Erythroblast (primary cell): ENCODE results near the gene LRRC70.
"Not testable (repeated sequence)": the region's sequence is repeated elsewhere in the genome, so short reads cannot be mapped to it uniquely, and the experiment has no call there.

Experiments used
- DNase-seq, 2 experiments: peaks; one replicate each; lab custom pipeline; 2025; lab: John Stamatoyannopoulos, UW
- GATA1 ChIP-seq: IDR thresholded peaks from 2 replicates; pipeline ENCODE4 v1.6.1; 2011; ENCODE audit warnings: low read depth, mild to moderate bottlenecking, control low read depth, low read length, moderate library complexity
- POLR2A ChIP-seq: IDR thresholded peaks from 2 replicates; pipeline ENCODE4 v1.6.1; 2011; ENCODE audit warnings: mild to moderate bottlenecking, low read length

The LRRC70 gene

DNA sequence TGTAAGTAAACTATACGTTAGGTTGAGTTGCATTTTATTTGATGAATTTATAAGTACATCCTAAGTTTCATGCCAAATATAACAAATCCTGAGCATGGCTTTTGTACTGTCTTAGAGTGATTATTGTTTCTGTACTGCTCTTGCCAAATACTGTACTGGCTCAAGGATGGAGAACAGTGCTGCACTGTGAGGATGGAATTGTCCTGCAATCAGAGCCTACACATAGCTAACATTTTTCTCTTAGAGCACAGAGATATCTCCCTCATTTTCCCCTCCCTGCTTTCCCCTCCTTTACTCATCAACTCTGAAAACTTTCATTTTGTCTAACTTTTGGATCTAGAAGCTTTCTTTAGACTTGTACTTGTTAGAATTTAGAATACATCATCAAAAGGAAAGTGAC is 28.3 kb downstream of the LRRC70 start:
- TF ChIP-seq POLR2A = no peak
- TF ChIP-seq GATA1 = no peak
- no peak for DNase-seq

DNA sequence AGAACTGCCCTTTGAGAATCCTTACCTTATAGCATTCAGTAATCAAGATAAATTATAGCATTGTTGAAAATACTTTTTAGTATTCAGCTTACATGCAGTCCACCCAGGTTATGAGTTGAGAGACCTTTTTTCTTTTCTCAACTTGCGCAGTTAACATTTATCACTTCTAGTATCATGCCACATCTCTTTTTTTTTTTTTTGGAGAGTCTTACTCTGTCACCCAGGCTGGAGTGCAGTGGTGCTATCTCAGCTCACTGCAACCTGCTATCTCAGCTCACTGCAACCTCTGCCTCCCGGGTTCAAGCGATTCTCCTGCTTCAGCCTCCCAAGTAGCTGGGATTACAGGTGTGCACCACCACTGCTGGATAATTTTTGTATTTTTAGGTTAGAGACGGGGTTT is 29.0 kb downstream of the LRRC70 start:
- no peak for TF ChIP-seq GATA1
- TF ChIP-seq POLR2A = no peak
- DNase-seq = no peak

DNA sequence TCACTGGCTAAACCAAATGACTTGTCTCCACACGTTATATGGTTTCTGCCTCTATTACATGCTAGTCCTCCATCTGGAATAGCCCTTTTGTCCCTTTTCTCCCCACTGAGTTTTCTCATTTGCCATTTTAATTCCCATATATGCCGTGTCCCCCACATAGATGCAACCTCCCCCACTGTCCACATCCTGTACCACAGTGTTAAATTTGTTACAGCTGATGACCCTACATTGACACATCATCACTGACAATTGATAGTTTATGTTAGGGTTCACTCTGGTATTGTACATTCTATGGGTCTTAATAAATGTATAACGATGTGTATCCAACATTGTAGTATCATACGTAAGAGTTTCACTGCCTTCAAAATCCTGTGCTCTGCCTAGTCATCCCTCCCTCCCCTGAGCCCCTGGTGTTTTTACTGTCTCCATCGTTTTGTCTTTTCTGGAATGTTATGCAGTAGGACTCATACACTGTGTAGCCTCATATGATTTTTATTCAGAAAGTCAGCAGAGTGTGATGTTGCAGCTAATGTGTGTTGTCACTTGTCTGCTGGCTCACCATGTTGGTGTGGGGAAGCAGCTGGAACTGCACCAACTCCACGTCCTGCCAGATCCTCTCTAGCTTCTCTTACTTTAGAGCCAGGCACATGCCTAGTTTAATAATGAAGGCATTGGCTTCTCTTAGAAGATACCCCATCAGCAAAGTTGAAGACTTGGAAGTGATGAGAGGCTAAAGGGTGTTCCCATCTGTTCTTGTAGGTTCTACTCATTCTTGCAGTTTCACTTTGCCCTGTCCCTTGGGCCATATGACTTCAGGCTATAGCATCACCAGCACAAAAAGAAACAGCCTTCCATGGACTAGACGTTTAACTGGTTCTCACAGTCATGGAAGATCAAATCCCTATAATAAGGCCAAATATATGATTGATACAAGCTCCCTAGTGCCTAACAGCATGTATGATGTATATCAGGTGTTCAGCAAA is 30.2 kb downstream of the LRRC70 start:
- TF ChIP-seq GATA1 (no peak), POLR2A (no peak)

DNA sequence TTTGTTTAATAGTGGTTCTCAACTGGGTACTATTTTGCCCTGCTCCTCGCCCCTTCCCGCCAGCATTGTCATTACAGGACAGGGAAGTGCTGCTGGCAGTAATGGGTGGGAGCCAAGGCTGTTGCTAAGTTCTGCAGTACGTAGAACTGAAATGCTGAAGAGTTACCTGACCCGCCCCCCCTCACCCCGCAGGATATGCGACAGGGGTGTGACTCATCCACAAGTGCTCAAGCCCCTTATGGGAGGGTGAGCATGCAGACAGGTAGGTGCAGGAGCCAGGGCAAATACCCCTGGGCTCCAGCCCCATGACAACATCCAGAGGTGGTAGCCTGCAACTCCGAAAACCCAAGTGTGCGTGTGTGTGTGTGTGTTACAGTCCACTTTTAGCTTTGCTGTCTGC is 35.7 kb downstream of the LRRC70 start:
- no peak for TF ChIP-seq POLR2A
- no peak for TF ChIP-seq GATA1
- no peak for DNase-seq

More for the DNA sequence above, 30.2 kb downstream of the LRRC70 start:
- DNase-seq = no peak

DNA sequence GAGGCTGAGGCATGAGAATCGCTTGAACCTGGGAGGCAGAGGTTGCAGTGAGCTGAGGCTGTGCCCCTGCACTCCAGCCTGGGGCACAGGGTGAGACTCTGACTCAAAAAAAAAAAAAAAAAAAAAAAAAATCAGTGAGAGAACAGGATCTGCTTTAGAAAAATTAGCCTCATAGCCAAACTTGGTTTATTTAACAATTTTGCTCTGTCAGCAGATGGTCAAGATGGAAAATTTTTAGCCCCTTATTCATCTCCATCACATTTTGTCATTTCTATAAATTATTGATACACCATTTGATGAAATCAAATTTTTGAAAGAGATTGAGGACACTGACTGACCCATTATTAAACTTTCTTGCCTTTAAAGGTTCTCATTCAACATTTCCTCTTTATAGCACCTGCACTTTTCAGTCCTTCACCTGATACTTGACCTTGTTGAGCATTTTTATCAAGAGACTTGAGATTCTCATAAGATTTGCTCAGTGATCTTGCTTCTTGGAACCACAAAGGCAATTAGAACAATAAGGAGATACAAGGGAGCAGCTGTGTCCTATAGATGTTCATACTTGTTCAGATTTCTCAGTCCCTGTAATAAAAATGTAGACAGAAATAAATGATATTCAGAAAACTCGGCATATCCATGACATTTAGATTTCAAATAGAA is 38.1 kb downstream of the LRRC70 start:
- DNase-seq = no peak

DNA sequence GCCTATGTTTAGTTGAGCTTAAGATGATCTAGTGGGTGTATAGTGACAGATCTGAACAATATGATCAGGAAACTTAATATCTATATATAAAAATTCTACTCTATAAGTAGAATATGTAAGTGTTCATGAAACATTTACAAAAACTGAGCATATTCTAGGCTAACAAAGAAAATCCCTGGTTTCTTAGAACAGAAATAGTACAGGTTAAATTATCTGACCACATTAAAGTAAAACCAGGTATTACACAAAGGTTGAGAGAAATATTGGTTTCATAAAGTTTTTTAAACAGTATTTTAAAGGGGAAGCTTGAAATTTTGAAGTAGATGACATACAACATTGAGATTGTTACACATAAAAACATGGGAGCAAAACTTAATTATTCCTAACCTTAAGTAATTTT is 39.3 kb downstream of the LRRC70 start:
- no peak for TF ChIP-seq GATA1
- no peak for DNase-seq

More for the DNA sequence above, 38.1 kb downstream of the LRRC70 start:
- TF ChIP-seq GATA1 (no peak), POLR2A (no peak)

DNA sequence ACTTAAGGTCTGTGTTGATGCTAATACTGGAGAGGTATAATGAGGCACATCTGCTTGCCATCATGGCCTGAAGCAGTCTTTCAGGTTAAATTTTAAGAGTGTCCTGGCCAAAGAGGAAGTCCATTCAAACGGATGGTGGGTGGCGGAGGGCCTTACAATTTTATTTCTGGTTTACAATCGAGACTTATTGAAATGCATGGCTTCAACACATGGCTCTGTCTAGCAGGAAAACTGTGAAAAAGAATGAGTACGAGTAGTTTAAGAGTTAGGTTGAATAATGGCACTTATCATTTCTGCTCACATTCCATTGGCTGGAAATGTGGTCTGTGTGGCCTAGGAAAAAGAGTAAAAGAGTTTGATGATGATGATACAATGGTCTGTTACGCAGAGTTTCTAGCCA is 42.1 kb downstream of the LRRC70 start:
- TF ChIP-seq GATA1 = no peak
- TF ChIP-seq POLR2A = no peak
- DNase-seq = no peak

DNA sequence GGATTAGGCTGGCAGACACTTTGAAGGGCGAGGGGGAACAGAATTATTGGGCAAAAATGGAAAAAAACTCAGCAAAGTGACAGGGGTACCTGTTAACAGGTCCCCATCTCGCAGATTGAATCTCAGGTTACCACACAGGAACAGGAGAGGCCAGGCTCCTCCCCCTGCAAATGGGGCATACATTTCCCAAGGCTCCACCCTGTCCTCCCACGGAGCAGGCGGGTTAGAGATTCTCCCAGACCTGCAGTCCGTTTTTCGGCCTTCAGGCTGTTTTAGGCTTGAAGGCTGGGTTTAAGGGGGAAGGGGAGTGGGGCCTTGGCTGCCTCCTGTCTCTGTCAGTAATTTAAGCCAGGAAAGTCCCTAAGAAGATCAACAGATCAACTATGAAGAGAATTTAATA is 42.7 kb downstream of the LRRC70 start:
- DNase-seq = no peak
- TF ChIP-seq POLR2A = no peak
- no peak for TF ChIP-seq GATA1

DNA sequence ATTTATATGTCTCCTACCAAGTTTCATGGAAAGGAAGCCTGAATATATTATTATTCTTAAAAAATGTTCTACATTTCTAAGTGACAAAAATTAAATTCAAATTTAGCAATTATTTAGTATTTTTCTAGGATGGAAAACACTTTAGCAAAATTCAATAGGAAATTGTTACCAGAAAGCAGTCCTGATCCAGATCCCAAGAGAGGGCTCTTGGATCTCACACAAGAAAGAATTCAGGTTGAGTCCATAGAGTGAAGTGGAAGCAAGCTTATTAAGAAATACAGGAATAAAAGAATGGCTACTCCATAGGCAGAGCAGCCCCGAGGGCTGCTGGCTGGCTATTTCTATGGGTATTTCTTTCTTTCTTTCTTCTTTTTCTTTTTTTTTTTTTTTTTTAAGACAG is 44.7 kb downstream of the LRRC70 start:
- DNase-seq = no peak
- no peak for TF ChIP-seq POLR2A
- TF ChIP-seq GATA1 = no peak

DNA sequence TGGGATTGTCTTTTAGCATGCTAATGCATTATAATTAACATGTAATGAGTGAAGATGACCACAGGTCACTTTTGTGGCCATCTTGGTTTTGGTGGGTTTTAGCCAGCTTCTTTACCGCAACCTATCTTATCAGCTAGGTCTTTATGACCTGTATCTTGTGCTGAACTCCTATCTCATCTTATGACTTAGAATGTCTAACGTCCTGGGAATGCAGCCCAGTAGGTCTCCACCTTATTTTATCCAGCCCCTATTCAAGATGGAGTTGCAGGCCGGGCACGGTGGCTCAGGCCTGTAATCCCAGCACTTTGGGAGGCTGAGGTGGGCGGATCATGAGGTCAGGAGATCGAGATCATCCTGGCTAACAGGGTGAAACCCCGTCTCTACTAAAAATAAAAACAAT is 45.8 kb downstream of the LRRC70 start:
- not testable (repeated sequence) for DNase-seq

DNA sequence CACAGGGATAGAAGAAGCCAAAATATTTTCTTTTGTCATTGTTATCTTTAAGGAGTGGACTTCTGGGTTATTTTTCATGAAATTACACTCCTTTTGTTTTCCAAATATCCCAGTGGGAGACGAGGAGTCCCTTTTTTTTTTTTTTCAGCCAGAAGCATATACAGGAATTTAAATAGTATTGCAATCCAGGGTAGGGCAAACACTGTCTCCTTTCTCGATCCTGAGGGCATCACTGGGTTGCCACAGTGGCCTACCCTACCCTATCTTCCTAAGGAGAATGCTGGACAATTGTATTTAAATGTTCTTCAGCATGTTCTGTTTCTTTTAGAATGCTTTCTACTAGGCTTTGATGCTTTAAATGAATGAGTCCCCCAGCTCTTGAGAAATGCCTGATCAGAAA is 47.9 kb downstream of the LRRC70 start:
- DNase-seq = no peak

DNA sequence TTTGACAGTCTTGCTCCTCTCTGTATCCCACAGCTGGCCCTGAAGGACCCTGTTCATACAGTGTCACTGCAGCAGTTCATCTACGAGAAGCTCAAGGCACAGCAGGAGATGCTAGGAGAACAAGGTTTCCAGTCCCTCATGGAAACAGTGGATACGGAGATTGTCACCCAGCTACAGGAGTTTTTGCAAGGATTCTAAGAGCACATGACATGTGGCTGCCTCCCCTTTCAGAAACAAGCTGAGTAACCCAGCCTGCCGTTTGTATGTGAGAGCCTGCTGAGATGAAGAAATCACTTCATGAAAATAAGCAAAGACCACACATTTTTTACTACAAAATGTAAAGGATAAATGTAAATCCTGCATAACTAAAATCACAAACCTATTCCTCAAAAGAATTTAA is 48.5 kb downstream of the LRRC70 start:
- DNase-seq = no peak
- TF ChIP-seq POLR2A (no peak), GATA1 (no peak)

More for the DNA sequence above, 47.9 kb downstream of the LRRC70 start:
- TF ChIP-seq POLR2A (no peak), GATA1 (no peak)

DNA sequence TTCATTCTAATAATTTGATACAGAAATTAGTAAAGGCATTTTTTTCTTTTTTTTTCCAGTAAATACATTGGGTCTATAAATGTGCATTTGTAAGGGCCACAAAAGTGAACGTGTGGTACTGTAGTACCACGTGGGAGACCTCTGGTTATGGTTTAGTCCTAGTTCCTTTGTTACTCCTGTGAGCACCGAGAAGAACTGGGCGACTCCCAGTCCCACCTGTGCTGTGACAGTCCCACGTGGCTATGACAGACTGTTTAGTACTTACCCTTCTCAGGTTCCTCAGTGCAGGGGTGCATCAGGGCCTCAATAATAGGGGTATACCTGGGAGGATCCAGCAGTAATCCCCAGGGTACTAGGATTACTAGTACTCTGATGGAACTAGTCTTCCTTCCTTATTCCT is 49.3 kb downstream of the LRRC70 start:
- DNase-seq = no peak
- no peak for TF ChIP-seq POLR2A
- TF ChIP-seq GATA1 = no peak
